GM13977 (cell line): Measurements from ENCODE around the gene NKAIN2.
"Not testable (repeated sequence)": the region's sequence is repeated elsewhere in the genome, so short reads cannot be mapped to it uniquely, and the experiment has no call there.

Source experiments
- DNase-seq: peaks from one replicate; pipeline ENCODE4 v3.0.0; 2012; ENCODE audit warnings: low spot score
- CTCF ChIP-seq: IDR thresholded peaks from 2 replicates; pipeline ENCODE4 v1.5.1; 2012; ENCODE audit warnings: mild to moderate bottlenecking, control low read depth; ENCODE audit not compliant: insufficient read depth; ENCODE audit errors: extremely low read depth, missing control alignments
- in situ Hi-C: fragments of 300-500 bp; cut with MboI; formaldehyde crosslinking; loops from one replicate; pipeline ENCODE4 v1.12.0; 2022; ENCODE audit warnings: low sequenced_read_pairs, low pct_unique_long_range_greater_than_20kb, mixed read lengths, inconsistent platforms; ENCODE audit not compliant: unreplicated experiment

NKAIN2 gene

GRCh38 chr6:124011180-124011579, 207.5 kb downstream of the NKAIN2 start:
- TF ChIP-seq CTCF: no peak
- in situ Hi-C loops: no loop called here
- no peak for DNase-seq

GRCh38 chr6:124022051-124022450, 218.4 kb downstream of the NKAIN2 start:
- DNase-seq, in situ Hi-C loops: not testable (repeated sequence)

GRCh38 chr6:124022641-124023040, 219.0 kb downstream of the NKAIN2 start:
- in situ Hi-C loops: no loop called here
- no peak for TF ChIP-seq CTCF

GRCh38 chr6:124026694-124027093, 223.0 kb downstream of the NKAIN2 start:
- in situ Hi-C loops: no loop called here
- DNase-seq: no peak
- TF ChIP-seq CTCF: no peak

More at GRCh38 chr6:124022641-124023040, 219.0 kb downstream of the NKAIN2 start:
- no peak for DNase-seq

GRCh38 chr6:124027392-124027791, 223.7 kb downstream of the NKAIN2 start:
- DNase-seq: no peak
- no peak for TF ChIP-seq CTCF
- in situ Hi-C loops: no loop called here

- TF ChIP-seq CTCF: no peak
- DNase-seq: no peak
- in situ Hi-C loops: no loop called here
These were observed 224.5 kb downstream of the NKAIN2 start for GRCh38 chr6:124028117-124028516.

- no peak for DNase-seq
- in situ Hi-C loops: no loop called here
- no peak for TF ChIP-seq CTCF
These were observed 225.9 kb downstream of the NKAIN2 start for GRCh38 chr6:124029567-124029966.
